HG03439 (cell line): Measurements from ENCODE around the gene GNA12.

Source experiments
- ATAC-seq: cut with Tn5 transposase; IDR thresholded peaks from one replicate; pipeline ENCODE4 v1.9.1; 2021; ENCODE audit warnings: mild to moderate bottlenecking, moderate library complexity; ENCODE audit not compliant: unreplicated experiment

GNA12 gene

DNA sequence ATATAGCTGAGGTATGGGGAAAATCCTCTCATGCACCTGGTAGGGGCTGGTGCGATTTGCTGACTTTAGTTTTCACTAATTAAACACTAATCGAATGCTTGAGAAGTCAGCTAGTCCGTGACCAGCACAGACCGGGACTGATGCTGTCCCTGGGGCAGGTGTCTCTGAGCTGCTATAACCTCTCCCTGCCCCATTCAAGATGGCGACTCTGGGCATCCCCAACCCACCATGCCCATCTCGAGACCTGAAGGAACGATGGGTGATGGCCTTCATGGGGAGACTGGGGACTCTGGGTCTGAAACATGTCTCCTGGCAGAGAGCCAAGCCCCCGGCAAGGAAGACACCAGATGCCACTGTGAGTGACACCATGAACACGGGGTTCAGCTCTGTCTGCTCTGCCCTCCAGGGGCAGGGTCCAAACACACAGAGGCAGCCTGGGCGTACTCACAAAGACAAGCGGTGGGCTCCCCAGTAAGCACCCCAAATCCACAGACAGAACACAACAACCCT lies 57.4 kb downstream of the GNA12 start:
- ATAC-seq, result no peak

DNA sequence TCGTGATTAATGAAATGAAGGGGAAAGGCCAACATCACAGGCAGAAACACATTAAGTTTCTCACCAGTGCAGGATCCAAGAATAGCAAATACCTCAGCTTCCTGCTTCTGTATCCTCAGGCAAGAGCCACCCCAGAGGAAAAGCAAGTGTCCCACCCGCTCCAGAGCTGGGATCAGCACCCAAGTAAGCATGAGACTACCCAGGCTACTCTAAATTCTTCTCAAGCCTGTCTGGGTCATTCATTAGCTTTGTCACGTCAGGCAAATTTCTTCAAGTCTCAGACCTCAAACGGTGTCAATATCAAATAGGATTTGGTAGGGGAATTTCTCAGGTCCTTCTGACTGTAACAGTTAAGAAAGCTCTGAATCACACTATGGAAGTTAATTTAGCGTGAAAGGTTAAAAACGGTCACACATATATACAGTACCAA lies 59.0 kb downstream of the GNA12 start:
- no peak for ATAC-seq

DNA sequence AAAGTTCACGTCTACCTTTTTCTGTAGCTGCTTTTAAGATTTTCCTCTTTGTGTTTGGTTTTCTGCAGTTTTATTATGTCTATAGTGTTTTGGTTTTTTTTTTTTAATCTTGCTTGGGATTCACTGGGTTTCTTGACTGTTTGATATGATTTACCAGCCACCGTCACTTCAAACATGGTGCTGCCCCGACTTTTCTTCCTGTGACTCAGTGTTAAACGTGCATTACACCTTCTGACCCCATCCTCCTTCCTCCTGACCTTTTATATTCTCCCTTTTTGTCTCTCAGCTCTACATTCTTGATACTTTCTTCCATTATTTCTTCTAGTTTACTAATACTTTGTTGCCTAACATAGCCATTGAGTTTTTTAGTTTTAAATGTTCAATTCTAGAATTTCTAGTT lies 61.5 kb downstream of the GNA12 start:
- ATAC-seq, result no peak

DNA sequence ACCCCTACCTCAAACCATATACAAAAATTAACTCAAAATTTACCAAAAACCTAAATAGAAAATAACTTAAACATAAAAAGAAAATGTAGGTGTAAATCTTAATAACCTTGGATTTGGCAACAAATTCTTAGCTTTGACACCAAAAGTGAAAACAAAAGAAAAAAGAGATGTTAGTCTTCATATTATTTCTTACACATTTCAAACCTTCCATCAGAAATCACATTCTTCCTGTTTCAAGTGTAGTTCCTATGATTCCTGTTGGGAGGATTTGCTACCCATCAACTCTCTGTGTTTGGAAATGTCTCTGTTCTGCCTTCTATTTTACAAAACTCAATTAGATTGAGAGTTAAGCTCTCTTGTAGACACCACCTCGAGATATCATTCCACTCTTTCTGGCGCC lies 62.0 kb downstream of the GNA12 start:
- no peak for ATAC-seq

DNA sequence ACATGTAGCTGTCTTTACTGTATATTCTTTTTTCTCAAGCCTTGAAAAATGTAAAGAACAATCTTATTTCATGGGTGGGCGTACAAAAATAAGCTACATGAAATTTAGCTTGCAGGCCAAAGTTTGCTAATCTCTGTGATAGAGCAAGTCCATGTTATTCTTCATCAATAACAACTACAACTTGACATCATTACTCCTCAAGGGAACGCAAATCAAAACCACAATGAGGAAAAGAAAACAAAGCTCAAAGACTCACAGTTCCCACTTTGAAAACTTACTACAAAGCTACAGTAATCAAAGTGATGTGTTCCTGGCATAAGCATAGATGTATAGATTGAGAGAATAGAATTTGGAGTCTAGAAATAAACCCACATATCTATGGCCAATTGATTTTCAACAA lies 62.5 kb downstream of the GNA12 start:
- ATAC-seq, result no peak

DNA sequence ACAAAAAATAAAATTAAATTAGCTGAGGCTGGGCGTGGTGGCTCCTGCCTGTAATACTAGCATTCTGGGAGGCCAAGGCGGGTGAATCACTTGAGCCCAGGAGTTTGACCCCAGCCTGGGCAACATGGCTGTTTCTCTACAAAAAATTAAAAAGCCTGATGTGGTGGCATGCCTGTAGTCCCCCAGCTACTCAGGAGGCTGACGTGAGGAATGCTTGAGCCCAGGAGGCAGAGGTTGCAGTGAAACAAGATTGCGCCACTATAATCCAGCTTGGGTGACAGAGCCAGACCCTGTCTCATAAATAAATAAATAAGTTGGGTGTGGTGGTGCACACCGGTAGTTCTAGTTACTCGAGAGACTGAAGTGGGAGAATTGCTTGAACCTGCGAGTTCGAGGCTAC lies 65.1 kb downstream of the GNA12 start:
- ATAC-seq, result no peak

DNA sequence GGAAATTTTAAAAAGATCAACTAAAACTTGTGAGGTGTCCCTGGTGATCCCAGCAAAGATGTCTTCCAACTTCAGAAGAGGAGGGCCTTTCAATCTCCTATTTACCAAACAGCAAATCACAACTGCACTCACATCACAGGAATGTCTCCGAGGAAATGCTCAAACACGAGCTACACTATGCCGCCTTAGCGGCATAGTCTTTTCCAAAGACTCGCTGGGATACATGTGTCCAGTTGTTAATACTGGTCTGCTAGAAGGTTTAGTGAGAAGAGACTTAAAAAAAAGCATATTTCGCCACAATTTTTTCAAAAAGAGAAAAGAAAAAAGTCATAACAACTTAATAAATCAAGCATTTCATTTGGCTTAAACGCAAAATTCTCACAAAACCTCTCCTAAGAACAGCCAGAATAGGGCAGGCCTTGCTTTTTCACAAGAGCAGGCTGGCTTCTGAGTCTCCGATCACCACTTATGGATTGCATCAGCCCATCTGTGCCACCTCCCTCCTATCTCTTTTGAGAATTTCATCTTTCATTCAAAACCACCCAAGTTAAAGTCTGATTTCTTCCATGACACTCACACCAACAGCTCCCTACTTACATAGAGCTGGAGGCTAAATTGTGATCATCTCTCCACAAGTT lies 66.1 kb downstream of the GNA12 start:
- no peak for ATAC-seq

DNA sequence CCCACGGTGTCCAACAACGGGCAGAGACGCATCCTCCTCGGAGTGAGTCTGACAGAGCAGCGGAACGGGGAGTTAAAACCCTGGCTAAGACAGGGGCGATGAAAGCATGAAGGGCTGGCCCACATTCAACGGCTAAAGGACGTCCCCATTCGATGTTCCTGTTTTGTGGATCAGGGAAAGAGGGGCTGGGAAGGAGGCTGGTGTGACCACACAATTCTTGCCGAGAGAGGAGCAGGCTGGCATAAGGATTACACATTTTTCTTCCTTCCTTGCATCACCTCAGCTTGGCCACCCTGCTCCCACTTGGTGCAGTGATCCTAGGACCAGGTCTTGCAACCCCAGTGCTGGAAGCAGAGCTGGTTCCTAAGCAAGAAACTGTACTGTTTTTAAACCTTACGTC lies 67.7 kb downstream of the GNA12 start:
- ATAC-seq, result no peak

DNA sequence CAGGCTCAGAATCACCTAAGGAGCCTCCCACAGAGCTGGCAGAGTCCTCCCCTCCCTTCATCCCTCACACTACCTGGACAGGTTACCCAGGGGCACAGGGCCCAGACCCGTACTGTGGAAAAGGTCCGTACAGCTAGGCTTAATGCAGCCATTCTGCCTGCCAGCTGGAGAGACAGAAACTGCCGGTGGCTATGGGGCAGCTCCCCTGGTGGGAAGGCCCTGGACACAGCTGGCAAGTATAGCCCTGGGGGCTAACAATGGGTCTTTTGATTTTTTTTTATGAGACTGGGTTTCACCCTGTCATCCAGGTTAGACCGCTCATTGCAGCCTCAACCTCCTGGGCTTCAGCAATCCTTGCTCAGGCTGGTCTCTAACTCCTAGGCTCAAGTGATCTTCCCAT lies 68.3 kb downstream of the GNA12 start:
- ATAC-seq, result no peak

DNA sequence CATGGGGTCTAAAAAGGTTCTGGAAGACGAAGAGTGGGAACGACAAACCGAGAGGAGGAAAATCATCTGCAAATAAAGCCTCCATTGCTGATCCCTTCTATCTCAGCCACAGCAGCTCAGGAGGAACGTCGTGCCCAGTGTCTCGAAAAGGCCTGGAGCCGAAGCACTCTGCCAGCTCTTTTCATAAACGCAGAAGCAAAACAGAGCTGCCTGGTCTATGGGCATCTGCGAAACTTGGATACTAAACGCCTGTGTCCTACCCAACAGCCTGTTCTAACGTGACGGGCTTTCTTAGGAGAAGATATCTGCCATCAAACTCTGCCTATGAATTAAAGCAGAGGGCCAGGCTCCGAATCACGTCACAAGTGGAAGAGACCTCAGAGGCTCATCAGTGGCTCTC lies 68.7 kb downstream of the GNA12 start:
- no peak for ATAC-seq

DNA sequence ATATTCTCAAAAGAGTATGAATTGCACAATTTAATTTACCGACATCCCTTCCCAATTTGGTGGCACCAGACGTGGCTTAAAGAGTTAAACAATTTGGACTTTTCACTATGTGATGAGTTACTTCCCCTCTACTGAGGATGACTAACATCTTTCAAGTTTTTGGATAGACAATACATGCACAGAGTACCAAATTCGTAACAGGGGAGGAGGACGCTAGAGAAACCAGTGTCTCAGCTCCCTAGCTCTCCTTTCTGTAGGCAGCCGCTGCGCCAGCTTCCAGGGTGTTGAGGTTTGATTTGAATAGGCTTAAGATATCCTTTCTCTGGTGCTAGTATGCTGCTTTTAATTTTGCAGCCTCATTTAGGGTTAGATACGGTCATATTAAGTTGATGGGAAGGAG lies 69.2 kb downstream of the GNA12 start:
- ATAC-seq, result no peak

DNA sequence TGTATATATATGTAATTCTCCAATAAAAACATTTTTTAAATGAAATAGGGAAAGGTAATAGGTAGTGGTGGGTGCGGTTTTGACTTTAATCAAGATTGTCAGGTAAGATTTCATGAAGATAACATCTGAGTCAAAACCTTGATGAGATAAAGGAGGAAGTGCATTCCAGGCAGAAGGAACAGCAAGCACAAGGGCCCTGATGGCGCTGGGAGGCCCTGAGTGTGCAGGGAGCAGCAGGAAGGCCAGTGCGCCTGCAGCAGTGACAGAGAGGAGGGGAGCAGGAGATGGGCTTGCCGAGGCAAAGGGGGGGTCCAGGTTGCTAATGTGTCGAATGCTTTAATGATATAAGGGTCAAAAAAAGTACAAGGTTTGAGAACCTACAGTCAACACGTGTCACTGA lies 69.8 kb downstream of the GNA12 start:
- ATAC-seq, result no peak

DNA sequence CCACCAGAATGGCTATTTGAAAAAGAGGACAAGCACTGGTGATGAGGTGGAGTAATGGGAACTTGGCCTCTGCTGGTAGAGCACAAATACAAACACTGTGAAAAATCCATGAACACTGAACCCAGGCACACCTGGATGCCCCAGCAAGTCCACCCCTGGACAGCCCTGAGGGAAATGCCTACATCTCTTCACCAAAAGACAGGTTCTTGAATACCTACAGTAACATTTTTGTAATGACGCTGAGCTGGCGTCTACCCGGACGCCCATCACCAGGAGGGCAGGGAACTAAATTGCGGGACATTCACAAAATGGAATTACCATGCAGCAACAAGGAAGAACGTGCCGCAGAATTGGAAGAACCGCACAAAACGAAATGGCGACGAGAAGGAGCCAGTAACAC lies 70.5 kb downstream of the GNA12 start:
- ATAC-seq, result no peak

DNA sequence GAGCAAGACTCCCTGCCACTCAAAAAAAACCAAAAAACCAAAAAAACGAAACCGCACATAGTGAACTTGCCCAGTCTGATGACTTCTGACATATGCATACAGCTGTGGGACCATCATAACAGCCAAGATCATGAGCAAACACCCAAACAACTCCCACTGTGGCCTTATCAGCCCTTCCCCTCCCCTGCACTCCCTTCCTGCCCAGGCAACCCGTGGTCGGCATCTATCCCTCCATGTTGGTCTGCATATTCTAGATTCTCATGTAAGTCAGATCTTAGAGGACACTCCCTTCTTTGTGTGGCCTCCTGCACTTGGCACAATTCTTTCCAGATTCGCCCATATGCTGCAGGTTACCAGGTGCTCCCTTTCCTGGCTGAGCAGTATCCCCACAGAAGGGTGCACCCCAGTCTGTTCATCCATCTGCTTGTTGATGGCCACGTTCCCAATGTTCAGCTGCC lies 72.8 kb downstream of the GNA12 start:
- no peak for ATAC-seq

DNA sequence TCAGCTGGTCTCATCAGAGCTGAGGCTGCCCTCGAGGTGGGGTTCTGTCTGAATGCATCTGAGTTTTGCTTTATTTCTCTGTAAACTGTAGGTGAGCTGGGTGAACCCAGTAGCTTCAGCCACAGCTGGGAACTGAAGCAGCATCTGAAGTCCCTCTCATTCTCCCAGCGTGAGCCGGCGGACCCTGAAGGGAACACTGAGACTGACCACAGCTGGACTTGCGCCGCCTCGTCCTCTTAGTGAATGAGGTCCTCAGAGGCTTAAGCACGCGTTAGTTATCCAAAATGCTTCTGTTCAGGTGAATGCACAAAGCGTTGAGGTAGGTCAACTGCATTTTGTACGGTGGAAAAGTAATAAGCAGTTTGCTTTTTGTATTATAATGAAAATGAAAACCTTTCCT lies 79.5 kb downstream of the GNA12 start:
- no peak for ATAC-seq

DNA sequence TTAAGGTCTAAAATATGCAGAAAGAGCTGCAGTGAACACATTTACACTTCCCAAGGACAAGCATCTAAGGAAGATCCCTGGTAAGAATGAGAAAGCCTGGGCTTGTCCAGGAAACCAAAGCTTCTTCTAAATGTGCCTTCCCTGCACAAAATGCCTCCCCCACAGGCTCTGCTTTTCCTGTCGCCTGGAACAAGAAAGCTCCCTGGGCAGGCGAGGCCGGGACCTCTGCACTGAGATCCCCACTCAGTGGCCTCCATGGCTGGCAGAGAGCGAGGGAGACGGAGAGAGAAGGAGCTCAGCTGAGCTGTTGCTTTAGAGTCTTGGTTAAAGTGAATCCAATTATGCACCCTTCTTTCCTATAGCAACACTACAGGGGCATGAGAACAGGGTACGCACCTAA lies 80.5 kb downstream of the GNA12 start:
- ATAC-seq, result no peak

DNA sequence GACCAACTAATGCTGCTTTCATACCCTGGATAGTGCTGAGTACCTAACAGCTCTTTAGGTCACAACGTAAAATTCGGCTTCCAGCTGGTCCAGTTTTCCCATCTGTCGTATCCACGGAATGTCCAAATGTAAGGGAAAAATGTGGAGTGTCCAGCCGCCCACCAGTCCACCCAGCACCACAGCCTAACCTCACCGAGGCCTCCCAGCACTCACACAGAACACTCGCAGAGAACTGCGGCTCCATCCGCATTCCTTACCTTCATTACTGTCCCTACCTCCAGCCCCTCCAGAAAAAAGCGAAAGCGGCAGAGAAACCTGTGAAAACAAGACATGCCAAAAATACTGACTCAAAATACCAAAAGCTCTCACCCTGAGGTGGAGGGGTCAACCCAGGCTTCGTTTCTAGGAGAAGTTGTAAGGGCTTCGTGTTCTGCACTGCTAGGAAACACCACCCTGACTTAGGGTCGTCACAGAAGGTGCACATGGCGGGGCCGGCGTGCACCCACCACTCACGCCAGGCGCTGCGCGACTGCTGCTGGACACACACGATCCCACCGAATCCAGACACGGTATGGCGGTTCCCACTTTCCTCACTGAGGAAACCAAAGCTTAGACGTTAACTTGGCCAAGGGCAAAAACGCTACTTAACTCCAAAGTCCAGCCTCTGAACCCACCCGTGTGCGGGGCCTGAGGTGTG lies 82.2 kb downstream of the GNA12 start:
- ATAC-seq, result no peak

DNA sequence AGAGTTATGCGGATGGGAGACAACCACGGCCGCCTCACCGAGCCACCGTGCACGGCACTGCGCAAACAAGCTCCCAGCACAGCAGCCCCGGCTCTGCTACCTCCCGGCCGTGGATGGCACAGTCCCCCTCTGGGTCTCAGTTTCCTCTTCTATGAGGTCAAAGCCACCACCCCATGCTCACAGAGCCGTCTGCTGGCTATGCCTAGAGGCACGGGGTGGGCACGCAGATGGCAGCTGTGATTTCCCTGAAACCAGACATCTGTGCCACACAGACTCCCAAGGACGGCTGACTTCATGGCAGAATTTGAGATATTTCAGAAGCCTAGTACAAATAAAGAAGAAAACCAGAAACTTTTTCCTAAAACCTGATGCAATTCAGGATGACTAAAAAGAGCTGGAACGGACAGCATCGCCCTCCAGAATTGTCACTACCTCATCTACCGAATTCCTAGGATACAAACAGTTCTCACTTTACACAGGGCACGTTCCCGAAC lies 82.9 kb downstream of the GNA12 start:
- ATAC-seq, result no peak

DNA sequence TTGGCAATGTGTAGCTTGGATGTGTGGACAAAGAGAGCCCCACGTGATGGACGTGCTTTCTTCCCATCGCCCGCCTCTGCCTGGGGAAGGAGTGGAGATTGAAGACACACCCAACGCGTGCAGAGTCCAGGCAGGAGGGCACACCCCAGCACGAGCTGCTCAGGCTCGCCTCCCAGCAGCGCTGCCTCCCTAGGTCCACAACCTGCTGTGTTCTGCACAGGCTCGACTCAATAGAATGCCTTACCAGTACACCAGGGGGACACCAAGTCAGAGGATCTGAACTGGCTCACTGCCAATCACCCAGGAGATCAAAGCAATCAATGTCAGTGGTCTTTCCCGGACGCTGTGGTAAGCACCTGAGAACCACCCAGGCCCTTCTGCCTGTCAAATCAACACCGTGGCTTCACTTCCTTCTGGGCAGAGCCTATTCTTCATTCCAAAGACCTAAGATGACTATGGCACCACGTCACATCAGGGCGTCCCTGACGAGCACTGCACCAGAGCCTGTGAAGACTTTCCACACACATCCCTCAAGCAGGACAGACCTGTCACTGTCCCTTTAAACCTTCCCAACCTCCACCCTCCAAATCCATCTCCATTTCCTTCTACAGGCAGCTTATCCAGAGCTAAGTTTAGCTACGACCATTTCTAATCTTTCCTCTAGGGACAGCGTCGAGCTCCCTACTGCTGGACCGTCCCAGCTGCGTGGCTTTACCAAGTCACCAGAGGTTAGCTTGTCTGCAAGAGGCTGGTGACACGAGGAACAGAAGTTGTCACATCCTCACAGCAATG lies 83.8 kb downstream of the GNA12 start:
- ATAC-seq, result no peak

DNA sequence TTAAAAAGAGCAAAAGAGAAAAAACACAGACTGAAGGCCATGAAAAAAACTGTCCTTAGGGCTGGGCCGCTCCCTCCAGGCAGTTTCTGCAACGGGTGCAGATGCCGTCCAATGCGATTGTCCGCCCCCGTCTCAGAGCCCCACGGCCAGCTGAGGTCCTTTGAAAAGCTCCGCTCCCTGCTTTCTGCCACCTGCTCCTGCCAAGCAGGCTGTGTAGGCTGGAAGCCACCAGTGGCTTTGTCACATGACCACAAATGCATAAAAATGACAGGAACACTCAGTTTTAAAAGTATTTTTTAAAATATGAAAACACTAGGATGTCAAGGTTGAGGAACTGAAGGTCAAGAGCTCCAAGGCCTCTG lies 84.4 kb downstream of the GNA12 start:
- ATAC-seq, result no peak

DNA sequence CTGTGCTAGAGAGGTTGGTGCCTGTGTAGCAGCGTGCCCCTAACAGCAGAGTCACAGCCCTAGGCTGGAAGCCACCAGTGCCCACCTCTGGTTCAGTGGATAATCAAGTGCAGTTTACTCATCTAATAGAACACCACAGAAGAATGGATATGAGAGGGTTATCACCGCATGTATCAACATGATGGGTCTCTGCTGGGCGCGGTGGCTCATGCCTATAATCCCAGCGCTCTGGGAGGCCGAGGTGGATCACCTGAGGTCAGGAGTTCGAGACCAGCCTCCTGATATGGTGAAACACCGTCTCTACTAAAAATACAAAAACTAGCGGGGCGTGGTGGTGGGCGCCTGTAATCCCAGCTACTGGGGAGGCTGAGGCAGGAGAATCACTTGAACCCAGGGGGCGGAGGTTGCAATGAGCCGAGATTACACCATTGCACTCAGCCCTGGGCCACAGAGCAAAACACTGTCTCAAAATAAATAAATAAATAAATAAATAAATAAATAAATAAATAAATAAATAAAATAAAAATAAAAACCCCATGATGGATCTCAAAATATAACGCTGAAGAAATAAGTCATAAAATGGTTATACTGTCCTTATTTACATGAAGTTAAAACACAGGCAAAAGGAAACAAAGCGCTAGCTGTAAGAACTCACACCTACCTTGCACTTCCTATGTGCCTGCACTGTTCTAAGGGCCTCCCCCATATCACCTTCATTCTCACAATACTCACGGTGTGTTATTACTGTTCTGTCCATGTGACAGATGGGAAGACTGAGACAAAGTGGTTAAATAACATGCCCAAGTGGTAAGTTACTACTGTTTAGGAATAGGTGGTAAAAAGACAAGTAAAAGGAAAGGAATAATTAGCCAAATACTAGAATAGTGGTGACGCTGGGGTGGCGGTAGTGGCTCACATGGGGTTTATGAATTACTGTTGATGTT lies 85.2 kb downstream of the GNA12 start:
- ATAC-seq, result no peak
